ENCODE measurements around the gene GNAT1. TPM values are rescaled to one million over a fixed set of nuclear protein-coding genes. Genes with fewer than 3 reads are reported as not detected.

GNAT1 gene
- total and polyA plus RNA-seq, 2 of the 13 experiments (the other 11 are each of a cell fraction or from before 2014, with no cell fraction given), result 0.15 TPM; not detected in 1

- Histone ChIP-seq H2AFZ (ENCODE audit: low read length) (no peak overlapping the region), H3K36me3 (replicated peaks in 1 of 2; ENCODE audit: control insufficient read depth in 1 of 2, insufficient read depth in 2 of 2, low read length in 2 of 2) (peaks cover 16 to 40% of the 10 kb centered on the region in 2 experiments), H4K20me1 (ENCODE audit: insufficient read depth, low read length) (no peaks in the 10 kb centered on the region), H3K27me3 (ENCODE audit: control insufficient read depth in 1 of 2, insufficient read depth in 2 of 2, low read length in 2 of 2) (no peaks in the 10 kb centered on the region), H3K4me2 (ENCODE audit: low read depth, low read length) (peak overlapping the region; percentile 60), H3K9me3 (ENCODE audit: low read length) (no peaks in the 10 kb centered on the region), H3K9ac (ENCODE audit: insufficient read depth, low read depth, low read length) (peak overlapping the region; percentile 65), H3K27ac (ENCODE audit: extremely low read length, insufficient read depth, low read length) (peak overlapping the region; percentile 81), H3K4me1 (ENCODE audit: insufficient read depth, low read length) (peaks cover 60% of the 10 kb centered on the region), H3K4me3 (replicated peaks in 1 of 3; ENCODE audit: insufficient read depth in 1 of 3, low read depth in 2 of 3, low read length in 3 of 3) (peak overlapping the region in 1 of 3 experiments; percentile 37; a peak in 2 of 6 replicates), H3K79me2 (ENCODE audit: insufficient read depth, low read length) (no peaks in the 10 kb centered on the region)
- DNase-seq (ENCODE audit: low spot score) (no peak), ATAC-seq (peak; percentile 18), FAIRE-seq (no peak)
- 48% methylated on average over 3 of the region's 4 CpGs for WGBS (ENCODE audit: low lambda C conversion rate)
- in situ Hi-C loops (cut with HindIII; ENCODE audit: extremely low pct_ligation_motif_present, low pct_unique_long_range_greater_than_20kb), result no loop called here
- no TSS peak for BruUV-seq (replicated peaks)
- ChIA-PET CTCF (ENCODE audit: low intra/inter-chr PET ratio, low total read pairs) (interaction anchor here (1.2 to 9.0 kb wide), 2 partner anchors 19 to 27 kb away, joined by 3 to 265 read pairs; partner anchors contain the start of gene GNAT1), POLR2A (interaction anchor here (1.1 to 16.5 kb wide), 8 partner anchors 15 to 116 kb away, joined by 3 to 625 read pairs (median 10); partner anchors contain the start of genes GNAI2, GNAT1 and SLC38A3)
- intact Hi-C loops (cut with micrococcal nuclease; ENCODE audit: unreplicated experiment), result loop anchor here (1.0 kb wide), 1 partner anchor 26 kb away; no protein-coding TSS in a partner anchor
- no peak for TF ChIP-seq ZFP37 (CRISPR knock-in tag; IDR thresholded peaks at IDR 0.05; ENCODE audit: borderline replicate concordance)
- TF ChIP-seq EHMT2 (IDR thresholded peaks at IDR 0.05; ENCODE audit: borderline replicate concordance, low read depth, low read length), result no peak
- TF ChIP-seq GATAD2A (CRISPR knock-in tag; IDR thresholded peaks at IDR 0.05), result 0 out of 2 replicates have a peak, but pooled peaks have one; percentile 7
- TF ChIP-seq, protein P1, sequence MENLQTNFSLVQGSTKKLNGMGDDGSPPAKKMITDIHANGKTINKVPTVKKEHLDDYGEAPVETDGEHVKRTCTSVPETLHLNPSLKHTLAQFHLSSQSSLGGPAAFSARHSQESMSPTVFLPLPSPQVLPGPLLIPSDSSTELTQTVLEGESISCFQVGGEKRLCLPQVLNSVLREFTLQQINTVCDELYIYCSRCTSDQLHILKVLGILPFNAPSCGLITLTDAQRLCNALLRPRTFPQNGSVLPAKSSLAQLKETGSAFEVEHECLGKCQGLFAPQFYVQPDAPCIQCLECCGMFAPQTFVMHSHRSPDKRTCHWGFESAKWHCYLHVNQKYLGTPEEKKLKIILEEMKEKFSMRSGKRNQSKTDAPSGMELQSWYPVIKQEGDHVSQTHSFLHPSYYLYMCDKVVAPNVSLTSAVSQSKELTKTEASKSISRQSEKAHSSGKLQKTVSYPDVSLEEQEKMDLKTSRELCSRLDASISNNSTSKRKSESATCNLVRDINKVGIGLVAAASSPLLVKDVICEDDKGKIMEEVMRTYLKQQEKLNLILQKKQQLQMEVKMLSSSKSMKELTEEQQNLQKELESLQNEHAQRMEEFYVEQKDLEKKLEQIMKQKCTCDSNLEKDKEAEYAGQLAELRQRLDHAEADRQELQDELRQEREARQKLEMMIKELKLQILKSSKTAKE (CRISPR knock-in tag; IDR thresholded peaks at IDR 0.05; ENCODE audit: borderline replicate concordance), result 0 out of 2 replicates have a peak, but pooled peaks have one; percentile 34
- TF ChIP-seq, protein P2, sequence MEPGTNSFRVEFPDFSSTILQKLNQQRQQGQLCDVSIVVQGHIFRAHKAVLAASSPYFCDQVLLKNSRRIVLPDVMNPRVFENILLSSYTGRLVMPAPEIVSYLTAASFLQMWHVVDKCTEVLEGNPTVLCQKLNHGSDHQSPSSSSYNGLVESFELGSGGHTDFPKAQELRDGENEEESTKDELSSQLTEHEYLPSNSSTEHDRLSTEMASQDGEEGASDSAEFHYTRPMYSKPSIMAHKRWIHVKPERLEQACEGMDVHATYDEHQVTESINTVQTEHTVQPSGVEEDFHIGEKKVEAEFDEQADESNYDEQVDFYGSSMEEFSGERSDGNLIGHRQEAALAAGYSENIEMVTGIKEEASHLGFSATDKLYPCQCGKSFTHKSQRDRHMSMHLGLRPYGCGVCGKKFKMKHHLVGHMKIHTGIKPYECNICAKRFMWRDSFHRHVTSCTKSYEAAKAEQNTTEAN (CRISPR knock-in tag; conservative IDR thresholded peaks at IDR 0.05), result no peak
- TF ChIP-seq ZNF17 (CRISPR knock-in tag; IDR thresholded peaks at IDR 0.05), result no peak
- no peak for TF ChIP-seq HNRNPL (IDR thresholded peaks at IDR 0.05; ENCODE audit: low read depth, low read length)
- TF ChIP-seq SRSF1 (optimal IDR thresholded peaks at IDR 0.05; ENCODE audit: low read depth, low read length), result peak; percentile 50
- peak; percentile 67 for TF ChIP-seq ETV5 (CRISPR knock-in tag; IDR thresholded peaks at IDR 0.05; ENCODE audit: borderline replicate concordance)
- TF ChIP-seq RBM39 (IDR thresholded peaks at IDR 0.05; ENCODE audit: low read depth, low read length, poor library complexity, severe bottlenecking), result peak; percentile 11
- no peak for TF ChIP-seq SUZ12 (IDR thresholded peaks at IDR 0.05; ENCODE audit: low read depth, low read length)
- TF ChIP-seq ZMAT3 (CRISPR knock-in tag; conservative IDR thresholded peaks at IDR 0.05), result 0 out of 2 replicates have a peak, but pooled peaks have one; percentile 16
- TF ChIP-seq ZNF672 (CRISPR knock-in tag; IDR thresholded peaks at IDR 0.05), result no peak
- peak; percentile 35; the same call in 1 of the 2 replicates for TF ChIP-seq ZC3H13 (CRISPR knock-in tag; IDR thresholded peaks at IDR 0.05)
- TF ChIP-seq NR2F1 (CRISPR knock-in tag; IDR thresholded peaks at IDR 0.05), result no peak
- no peak for TF ChIP-seq SNAPC4 (CRISPR knock-in tag; IDR thresholded peaks at IDR 0.05)
- TF ChIP-seq ZNF746 (CRISPR knock-in tag; IDR thresholded peaks at IDR 0.05), result no peak
These were observed 29.6 kb downstream of the GNAT1 start for GRCh38 chr3:50221051-50221410.

Measured in HepG2 (cell line).